Cardiac fibroblast (primary cell): Measurements from ENCODE around the gene TMEM14A.
A peak's percentile ranks its signal among the peaks of the same experiment; 100 is the strongest.
"Not testable (repeated sequence)": the region's sequence is repeated elsewhere in the genome, so short reads cannot be mapped to it uniquely, and the experiment has no call there.

ENCODE experiments used
- DNase-seq, 2 donors: peaks; one replicate each; pipeline versions ENCODE4 v3.0.0 to v3.0.0-alpha.2; 2010; ENCODE audit warnings: low read depth in 2 of 2
- H3K4me3 ChIP-seq, 2 donors: replicated peaks in 1 of 2; 1 replicate in 1 of 2; 2 replicates in 1 of 2; pipeline ENCODE4 v1.5.1; 2011; ENCODE audit warnings: low read depth in 2 of 2, low read length in 2 of 2, mild to moderate bottlenecking in 2 of 2, moderate library complexity in 1 of 2
- TF ChIP-seq, protein P1 (sequence below): IDR thresholded peaks from one replicate; pipeline ENCODE4 v1.5.1; 2011; ENCODE audit warnings: low read depth, mild to moderate bottlenecking, low read length, inconsistent platforms

TMEM14A gene

DNA sequence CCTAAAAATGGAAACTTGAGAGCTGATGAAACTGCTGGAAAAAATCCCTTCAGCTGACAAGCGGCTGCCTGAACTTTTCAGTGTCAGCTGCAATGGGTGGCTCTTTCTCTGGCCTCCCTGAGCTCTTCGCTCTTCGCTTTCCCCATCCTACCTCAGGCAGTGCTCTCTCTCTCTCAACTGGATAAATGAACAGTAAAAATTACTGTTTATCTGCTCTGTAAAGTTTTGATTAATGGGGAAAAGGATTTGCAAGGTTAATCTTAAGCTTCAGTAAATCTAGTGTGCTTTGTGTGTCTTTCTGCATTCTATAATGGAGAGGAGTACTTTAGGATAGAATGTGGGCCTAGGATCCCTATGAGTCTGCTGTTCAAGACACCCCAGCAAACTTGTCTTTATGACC, 35.1 kb downstream of the TMEM14A start:
- no peak for DNase-seq
- H3K4me3 ChIP-seq, result no peak overlapping the region
- TF ChIP-seq, protein P1, sequence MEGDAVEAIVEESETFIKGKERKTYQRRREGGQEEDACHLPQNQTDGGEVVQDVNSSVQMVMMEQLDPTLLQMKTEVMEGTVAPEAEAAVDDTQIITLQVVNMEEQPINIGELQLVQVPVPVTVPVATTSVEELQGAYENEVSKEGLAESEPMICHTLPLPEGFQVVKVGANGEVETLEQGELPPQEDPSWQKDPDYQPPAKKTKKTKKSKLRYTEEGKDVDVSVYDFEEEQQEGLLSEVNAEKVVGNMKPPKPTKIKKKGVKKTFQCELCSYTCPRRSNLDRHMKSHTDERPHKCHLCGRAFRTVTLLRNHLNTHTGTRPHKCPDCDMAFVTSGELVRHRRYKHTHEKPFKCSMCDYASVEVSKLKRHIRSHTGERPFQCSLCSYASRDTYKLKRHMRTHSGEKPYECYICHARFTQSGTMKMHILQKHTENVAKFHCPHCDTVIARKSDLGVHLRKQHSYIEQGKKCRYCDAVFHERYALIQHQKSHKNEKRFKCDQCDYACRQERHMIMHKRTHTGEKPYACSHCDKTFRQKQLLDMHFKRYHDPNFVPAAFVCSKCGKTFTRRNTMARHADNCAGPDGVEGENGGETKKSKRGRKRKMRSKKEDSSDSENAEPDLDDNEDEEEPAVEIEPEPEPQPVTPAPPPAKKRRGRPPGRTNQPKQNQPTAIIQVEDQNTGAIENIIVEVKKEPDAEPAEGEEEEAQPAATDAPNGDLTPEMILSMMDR, result no peak

DNA sequence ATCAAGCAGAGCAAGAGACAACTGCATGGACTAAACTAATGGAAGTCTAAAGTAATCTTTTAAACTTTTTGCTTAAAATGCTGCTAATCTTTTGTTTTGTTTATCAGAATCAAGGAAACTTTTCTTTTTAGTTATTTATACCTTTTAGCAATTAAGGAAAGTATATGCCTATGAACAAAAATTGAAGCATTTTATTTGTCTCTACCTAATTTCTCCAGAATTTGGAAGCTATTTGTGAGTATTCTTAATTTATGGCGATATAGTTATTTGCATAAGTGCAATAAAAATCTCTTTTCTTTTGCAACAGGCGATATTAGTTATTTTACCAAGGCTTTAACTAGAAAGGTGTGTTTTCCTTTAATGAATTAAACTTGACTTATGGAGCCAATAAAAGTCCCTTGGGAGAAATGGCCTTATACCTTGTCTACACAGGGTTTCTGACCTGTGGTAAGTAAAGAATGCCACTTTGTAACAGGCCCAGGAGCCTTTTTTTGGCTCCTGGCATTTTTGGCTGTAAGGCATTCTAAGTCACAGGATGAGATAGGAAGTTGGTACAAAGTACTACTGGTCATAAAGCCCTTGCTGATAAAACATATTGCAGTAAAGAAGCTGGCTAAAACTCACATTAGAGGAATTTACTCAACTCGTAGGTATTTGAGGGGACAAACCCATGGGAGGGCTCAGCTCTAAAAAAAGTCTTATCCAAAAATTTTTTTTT, 37.2 kb downstream of the TMEM14A start:
- DNase-seq, result no peak
- no peak overlapping the region for H3K4me3 ChIP-seq
- TF ChIP-seq, protein P1, result no peak

DNA sequence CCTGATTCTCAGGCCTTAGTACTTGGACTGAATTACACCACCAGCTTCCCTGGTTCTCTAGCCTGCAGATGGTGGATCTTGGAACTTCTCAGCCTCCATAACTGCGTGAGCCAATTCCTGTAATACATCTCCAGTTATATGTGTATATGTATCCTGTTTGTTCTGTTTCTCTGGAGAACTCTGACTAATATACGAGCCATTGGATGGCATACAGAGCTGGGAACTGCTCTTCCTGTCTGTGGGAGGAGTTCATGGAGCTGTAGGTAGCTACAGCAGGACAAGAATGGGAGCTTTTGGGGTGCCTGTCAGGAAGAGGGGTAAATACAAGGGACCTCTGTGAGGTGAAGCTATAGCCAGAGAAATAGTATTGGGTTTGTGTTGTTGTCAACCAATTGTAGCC, 41.2 kb downstream of the TMEM14A start:
- no peak overlapping the region for H3K4me3 ChIP-seq
- TF ChIP-seq, protein P1, result no peak
- DNase-seq, result peak in 1 of 2 donors; percentile 36

DNA sequence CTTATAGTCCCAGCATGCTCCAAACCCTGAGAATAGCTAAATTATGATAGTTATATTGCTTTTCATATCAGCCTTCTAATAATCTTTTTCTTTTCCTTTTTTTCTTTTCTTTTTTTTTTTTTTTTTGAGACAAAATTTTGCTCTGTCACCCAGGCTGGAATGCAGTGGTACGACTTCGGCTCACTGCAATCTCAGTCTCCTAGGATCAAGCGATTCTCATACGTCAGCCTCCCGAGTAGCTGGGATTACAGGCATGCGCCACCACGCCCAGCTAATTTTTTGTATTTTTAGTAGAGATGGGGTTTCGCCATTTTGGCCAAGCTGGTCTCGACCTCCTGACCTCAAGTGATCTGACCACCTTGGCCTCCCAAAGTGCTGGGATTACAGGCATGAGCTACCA, 43.8 kb downstream of the TMEM14A start:
- not testable (repeated sequence) for DNase-seq, H3K4me3 ChIP-seq

DNA sequence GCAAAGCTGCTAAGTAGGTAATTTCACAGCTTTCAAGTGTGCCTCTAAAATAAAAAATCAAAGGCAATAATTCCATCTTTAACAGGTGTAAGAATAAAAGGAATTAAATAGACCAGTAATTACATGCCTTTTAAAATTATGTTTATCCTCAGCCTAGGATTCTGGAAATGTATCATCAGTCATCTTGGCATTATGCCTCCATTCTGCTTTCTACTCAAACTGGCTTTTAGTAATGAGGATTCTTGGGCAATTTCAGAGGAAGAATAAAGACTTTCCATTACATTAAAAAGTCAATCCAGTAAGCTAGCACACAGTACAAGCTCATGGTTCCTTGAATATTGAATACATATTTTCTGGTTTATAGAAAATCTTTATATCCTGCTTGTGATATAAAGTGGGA, 47.6 kb downstream of the TMEM14A start:
- peak; percentile 33 to 38 for DNase-seq
- H3K4me3 ChIP-seq, result no peak overlapping the region
- TF ChIP-seq, protein P1, result no peak

DNA sequence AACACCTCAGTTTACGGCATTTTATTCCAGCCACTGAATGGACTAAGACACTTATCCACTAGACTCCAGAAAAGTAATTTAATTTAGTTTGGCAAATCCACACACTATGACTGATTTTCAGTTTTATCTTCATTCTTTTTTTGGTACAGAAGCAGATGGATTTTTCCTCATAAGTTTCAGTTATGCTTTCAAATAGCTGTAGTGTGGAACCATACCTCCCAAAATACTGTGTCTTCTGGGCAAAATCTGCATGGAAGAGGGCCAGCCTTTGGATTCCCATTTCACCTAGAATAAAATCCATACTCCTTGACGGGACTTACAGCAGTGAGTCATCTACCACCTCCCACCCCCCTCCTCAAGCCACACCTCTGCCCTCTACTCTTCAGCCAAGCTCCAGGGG, 49.4 kb downstream of the TMEM14A start:
- no peak for DNase-seq
- TF ChIP-seq, protein P1, result no peak
- H3K4me3 ChIP-seq, result no peak overlapping the region

DNA sequence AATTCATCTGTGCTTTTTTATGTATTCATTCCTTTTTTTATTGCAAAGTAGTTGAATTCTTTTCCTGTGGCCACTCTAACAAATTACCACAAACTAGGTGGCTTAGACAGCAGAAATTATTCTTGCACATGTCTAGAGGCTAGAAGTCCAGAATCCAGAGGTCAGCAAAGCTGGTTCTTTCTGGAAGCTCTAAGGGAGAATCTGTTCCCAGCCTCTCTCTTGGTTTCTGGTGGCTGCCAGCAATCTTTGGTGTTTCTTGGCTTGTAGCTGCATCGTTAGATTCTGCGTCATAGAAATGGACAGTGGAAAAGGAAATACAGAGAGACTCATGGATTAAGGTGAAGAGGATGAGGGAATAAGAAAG, 53.1 kb downstream of the TMEM14A start:
- peak; percentile 76 to 77 for DNase-seq
- TF ChIP-seq, protein P1, result no peak
- H3K4me3 ChIP-seq, result no peak overlapping the region
